GM12878 (cell line): ENCODE measurements around the gene NOS1AP.

Experiments
- CTCF ChIP-seq, 3 experiments: IDR thresholded peaks in 2 of 3; conservative IDR thresholded peaks in 1 of 3; 2 replicates each; pipeline ENCODE4 v1.5.1; 2011; ENCODE audit warnings: low read depth in 3 of 3, low read length in 3 of 3, mild to moderate bottlenecking in 3 of 3, control low read depth in 2 of 3, moderate library complexity in 2 of 3, inconsistent platforms in 1 of 3, mixed read lengths in 1 of 3; ENCODE audit not compliant: control insufficient read depth in 2 of 3, insufficient read depth in 1 of 3; ENCODE audit errors: extremely low read depth in 1 of 3
- GABPA ChIP-seq: IDR thresholded peaks from 2 replicates; pipeline ENCODE4 v1.6.1; 2014; ENCODE audit warnings: antibody characterized with exemption, low read depth, mild to moderate bottlenecking, inconsistent platforms
- MAX ChIP-seq: IDR thresholded peaks from 2 replicates; pipeline ENCODE4 v1.6.1; 2012; ENCODE audit warnings: low read depth, low read length, improper control_type of control experiment
- MTA2 ChIP-seq: fragments of 450-650 bp; IDR thresholded peaks from 2 replicates; pipeline ENCODE4 v1.6.1; 2016; ENCODE audit warnings: low read depth, mild to moderate bottlenecking, moderate library complexity
- SIN3A ChIP-seq: IDR thresholded peaks from 2 replicates; pipeline ENCODE4 v1.6.1; 2012; ENCODE audit warnings: low read depth, low read length, improper control_type of control experiment
- TAF1 ChIP-seq: IDR thresholded peaks from 2 replicates; pipeline ENCODE4 v1.6.1; 2011; ENCODE audit warnings: mild to moderate bottlenecking, low read depth, low read length, borderline replicate concordance

GRCh38 chr1:162293073-162293692 lies 223.7 kb downstream of the NOS1AP start:
- TF ChIP-seq CTCF (IDR thresholded peaks at IDR 0.05 in 2 of 3, conservative IDR thresholded peaks at IDR 0.05 in 1 of 3; ENCODE audit: control insufficient read depth in 2 of 3, extremely low read depth in 1 of 3, insufficient read depth in 1 of 3, low read depth in 3 of 3, low read length in 3 of 3) (no peak), MAX (no peak), SIN3A (no peak), GABPA (no peak), TAF1 (no peak), MTA2 (no peak)
